Activated CD4-positive, alpha-beta memory T cell treated with anti-CD3 and anti-CD28 coated beads for 36 hours (primary cell): ENCODE results near the gene HTR7. TPM values are rescaled to one million over a fixed set of nuclear protein-coding genes. Genes with fewer than 3 reads are reported as not detected.
A peak's percentile ranks its signal among the peaks of the same experiment; 100 is the strongest.

Source experiments
- CTCF ChIA-PET: fragments of 350-600 bp; sonication (Branson Sonifier 250); formaldehyde crosslinking; loops from one replicate; lab custom pipeline; 2021; ENCODE audit warnings: antibody characterized with exemption, inconsistent platforms; lab: Charles Lee
- POLR2A ChIA-PET: fragments of 350-600 bp; sonication (Branson Sonifier 250); formaldehyde crosslinking; loops from one replicate; lab custom pipeline; 2021; ENCODE audit warnings: antibody characterized with exemption; lab: Charles Lee
- DNase-seq: peaks from one replicate; pipeline ENCODE4 v3.0.0-alpha.2; 2020
- H3K27ac Mint-ChIP-seq: one replicate; pipeline ENCODE4 v1.8.0; 2021; ENCODE audit warnings: mixed read lengths
- H3K27me3 Mint-ChIP-seq: one replicate; pipeline ENCODE4 v1.8.0; 2021; ENCODE audit warnings: mixed read lengths
- H3K36me3 Mint-ChIP-seq: one replicate; pipeline ENCODE4 v1.8.0; 2021; ENCODE audit warnings: mixed read lengths
- H3K4me1 Mint-ChIP-seq: one replicate; pipeline ENCODE4 v1.8.0; 2021; ENCODE audit warnings: low read depth, mixed read lengths
- H3K4me3 Mint-ChIP-seq: one replicate; pipeline ENCODE4 v1.8.0; 2021; ENCODE audit warnings: mild to moderate bottlenecking, mixed read lengths
- H3K9me3 Mint-ChIP-seq: one replicate; pipeline ENCODE4 v1.8.0; 2021; ENCODE audit warnings: mixed read lengths
- intact Hi-C: fragments of 100-400 bp; cut with micrococcal nuclease; formaldehyde crosslinking; loops from one replicate; pipeline ENCODE4 v1.15.1; 2023
- total RNA-seq, 2 experiments: library from RNA; stranded (reverse); gene quantifications; one replicate each; pipeline ENCODE4 v1.2.3, GENCODE V29; 2021

HTR7 gene
- total RNA-seq, 2 experiments from 2014 or later: not detected

GRCh38 chr10:90775351-90776028 lies 82.3 kb downstream of the HTR7 start:
- ChIA-PET POLR2A (no interaction called here), CTCF (no interaction called here)
- H3K4me1 Mint-ChIP-seq: no peaks in the 10 kb centered on the region
- peaks cover 2% of the 10 kb centered on the region for H3K27me3 Mint-ChIP-seq
- intact Hi-C loops: no loop called here
- no peak overlapping the region for H3K27ac Mint-ChIP-seq
- no peak overlapping the region for H3K4me3 Mint-ChIP-seq
- H3K36me3 Mint-ChIP-seq: no peaks in the 10 kb centered on the region
- no peaks in the 10 kb centered on the region for H3K9me3 Mint-ChIP-seq
- DNase-seq: no peak

- no peaks in the 10 kb centered on the region for H3K36me3 Mint-ChIP-seq
- no peak overlapping the region for H3K27ac Mint-ChIP-seq
- intact Hi-C loops: no loop called here
- H3K27me3 Mint-ChIP-seq: peaks cover 2% of the 10 kb centered on the region
- CTCF ChIA-PET: interaction anchor here (1.0 kb wide), 1 partner anchor 18 kb away, joined by 4 read pairs; no protein-coding TSS in a partner anchor
- no peak overlapping the region for H3K4me3 Mint-ChIP-seq
- no peak for DNase-seq
- H3K9me3 Mint-ChIP-seq: no peaks in the 10 kb centered on the region
- POLR2A ChIA-PET: no interaction called here
- no peaks in the 10 kb centered on the region for H3K4me1 Mint-ChIP-seq
Observed at GRCh38 chr10:90769946-90770841, 87.6 kb downstream of the HTR7 start.

GRCh38 chr10:90751107-90751997 lies 106.5 kb downstream of the HTR7 start:
- intact Hi-C loops: loop anchor here (1.0 kb wide), 2 partner anchors 112 to 120 kb away; partner anchors contain the start of gene RPP30
- Mint-ChIP-seq H3K36me3 (no peaks in the 10 kb centered on the region), H3K27ac (no peak overlapping the region), H3K4me1 (no peaks in the 10 kb centered on the region), H3K9me3 (no peaks in the 10 kb centered on the region), H3K4me3 (no peak overlapping the region), H3K27me3 (peaks cover 33% of the 10 kb centered on the region)
- CTCF ChIA-PET: interaction anchor here (0.7 to 2.0 kb wide), 14 partner anchors 10 to 500 kb away, joined by 3 to 14 read pairs (median 6); partner anchors contain the start of gene RPP30
- peak; percentile 58 for DNase-seq
- POLR2A ChIA-PET: no interaction called here

GRCh38 chr10:90746829-90747228 lies 111.0 kb downstream of the HTR7 start:
- intact Hi-C loops: no loop called here
- Mint-ChIP-seq H3K4me3 (no peak overlapping the region), H3K36me3 (no peaks in the 10 kb centered on the region), H3K9me3 (no peaks in the 10 kb centered on the region), H3K4me1 (no peaks in the 10 kb centered on the region), H3K27me3 (peaks cover 29% of the 10 kb centered on the region), H3K27ac (no peak overlapping the region)
- DNase-seq: no peak
- ChIA-PET POLR2A (no interaction called here), CTCF (interaction anchor here (1.2 kb wide), 2 partner anchors 9 to 117 kb away, joined by 3 to 4 read pairs; no protein-coding TSS in a partner anchor)

- intact Hi-C loops: no loop called here
- POLR2A ChIA-PET: no interaction called here
- CTCF ChIA-PET: interaction anchor here (1.2 kb wide), 1 partner anchor 42 kb away, joined by 3 read pairs; no protein-coding TSS in a partner anchor
- no peaks in the 10 kb centered on the region for H3K36me3 Mint-ChIP-seq
- DNase-seq: no peak
- H3K27ac Mint-ChIP-seq: no peak overlapping the region
- no peak overlapping the region for H3K4me3 Mint-ChIP-seq
- peaks cover 23% of the 10 kb centered on the region for H3K27me3 Mint-ChIP-seq
- H3K9me3 Mint-ChIP-seq: no peaks in the 10 kb centered on the region
- H3K4me1 Mint-ChIP-seq: no peaks in the 10 kb centered on the region
Observed at GRCh38 chr10:90745565-90745964, 112.3 kb downstream of the HTR7 start.

GRCh38 chr10:90743291-90743690 lies 114.5 kb downstream of the HTR7 start:
- no peak for DNase-seq
- no peak overlapping the region for H3K4me3 Mint-ChIP-seq
- H3K4me1 Mint-ChIP-seq: no peaks in the 10 kb centered on the region
- intact Hi-C loops: no loop called here
- ChIA-PET POLR2A (no interaction called here), CTCF (interaction anchor here (0.6 kb wide), 1 partner anchor 136 kb away, joined by 3 read pairs; no protein-coding TSS in a partner anchor)
- no peaks in the 10 kb centered on the region for H3K9me3 Mint-ChIP-seq
- H3K36me3 Mint-ChIP-seq: no peaks in the 10 kb centered on the region
- H3K27me3 Mint-ChIP-seq: peaks cover 14% of the 10 kb centered on the region
- no peak overlapping the region for H3K27ac Mint-ChIP-seq

- intact Hi-C loops: no loop called here
- Mint-ChIP-seq H3K9me3 (no peaks in the 10 kb centered on the region), H3K4me3 (no peak overlapping the region), H3K36me3 (no peaks in the 10 kb centered on the region), H3K27ac (no peak overlapping the region), H3K4me1 (no peaks in the 10 kb centered on the region), H3K27me3 (peaks cover 8% of the 10 kb centered on the region)
- CTCF ChIA-PET: interaction anchor here (0.7 kb wide), 1 partner anchor 53 kb away, joined by 3 read pairs; no protein-coding TSS in a partner anchor
- DNase-seq: no peak
- POLR2A ChIA-PET: no interaction called here
Observed at GRCh38 chr10:90741926-90742565, 115.8 kb downstream of the HTR7 start.

GRCh38 chr10:90740265-90740664 lies 117.6 kb downstream of the HTR7 start:
- no peaks in the 10 kb centered on the region for H3K36me3 Mint-ChIP-seq
- peaks cover 8% of the 10 kb centered on the region for H3K27me3 Mint-ChIP-seq
- H3K9me3 Mint-ChIP-seq: no peaks in the 10 kb centered on the region
- CTCF ChIA-PET: interaction anchor here (1.0 kb wide), 1 partner anchor 10 kb away, joined by 3 read pairs; no protein-coding TSS in a partner anchor
- no peak overlapping the region for H3K4me3 Mint-ChIP-seq
- intact Hi-C loops: no loop called here
- no peak for DNase-seq
- no peaks in the 10 kb centered on the region for H3K4me1 Mint-ChIP-seq
- POLR2A ChIA-PET: no interaction called here
- H3K27ac Mint-ChIP-seq: no peak overlapping the region

- no peaks in the 10 kb centered on the region for H3K9me3 Mint-ChIP-seq
- H3K4me1 Mint-ChIP-seq: no peaks in the 10 kb centered on the region
- no peak for DNase-seq
- H3K4me3 Mint-ChIP-seq: no peak overlapping the region
- ChIA-PET CTCF (no interaction called here), POLR2A (no interaction called here)
- intact Hi-C loops: no loop called here
- peaks cover 8% of the 10 kb centered on the region for H3K27me3 Mint-ChIP-seq
- no peak overlapping the region for H3K27ac Mint-ChIP-seq
- no peaks in the 10 kb centered on the region for H3K36me3 Mint-ChIP-seq
Observed at GRCh38 chr10:90738885-90739284, 119.0 kb downstream of the HTR7 start.

- H3K4me1 Mint-ChIP-seq: no peaks in the 10 kb centered on the region
- no peaks in the 10 kb centered on the region for H3K36me3 Mint-ChIP-seq
- intact Hi-C loops: no loop called here
- H3K27me3 Mint-ChIP-seq: peaks cover 3% of the 10 kb centered on the region
- no peak overlapping the region for H3K4me3 Mint-ChIP-seq
- DNase-seq: no peak
- no peaks in the 10 kb centered on the region for H3K9me3 Mint-ChIP-seq
- no peak overlapping the region for H3K27ac Mint-ChIP-seq
- POLR2A ChIA-PET: no interaction called here
- CTCF ChIA-PET: no interaction called here
Observed at GRCh38 chr10:90734415-90734814, 123.4 kb downstream of the HTR7 start.

GRCh38 chr10:90732581-90732980 lies 125.3 kb downstream of the HTR7 start:
- ChIA-PET CTCF (no interaction called here), POLR2A (no interaction called here)
- Mint-ChIP-seq H3K27me3 (peaks cover 6% of the 10 kb centered on the region), H3K9me3 (no peaks in the 10 kb centered on the region), H3K27ac (no peak overlapping the region), H3K4me1 (no peaks in the 10 kb centered on the region), H3K4me3 (no peak overlapping the region), H3K36me3 (no peaks in the 10 kb centered on the region)
- intact Hi-C loops: no loop called here
- DNase-seq: no peak
